Measurements from ENCODE around the gene ANKRD18B.
"Not testable (repeated sequence)": the region's sequence is repeated elsewhere in the genome, so short reads cannot be mapped to it uniquely, and the experiment has no call there.

The ANKRD18B gene

DNA sequence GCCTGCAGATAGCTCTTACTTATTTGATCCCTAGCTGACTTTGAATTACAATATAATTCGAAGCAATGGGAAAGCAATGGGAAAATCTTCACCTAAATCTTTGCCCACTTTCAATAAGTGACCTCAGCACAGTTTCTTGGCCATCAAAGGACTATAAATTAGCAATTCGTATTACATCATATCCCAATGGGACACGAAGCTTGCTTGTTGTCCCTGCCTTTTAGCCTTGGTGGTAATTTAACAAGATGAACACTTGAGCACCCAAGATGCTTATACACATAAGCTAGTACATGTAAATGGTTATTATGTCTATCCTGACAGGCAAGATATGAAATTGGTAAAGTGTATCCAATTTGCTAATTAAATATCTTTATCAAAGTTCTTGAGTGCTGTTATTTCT lies 9.9 kb downstream of the ANKRD18B start:
- not testable (repeated sequence) for DNase-seq (ENCODE audit: low read depth, low spot score)

DNA sequence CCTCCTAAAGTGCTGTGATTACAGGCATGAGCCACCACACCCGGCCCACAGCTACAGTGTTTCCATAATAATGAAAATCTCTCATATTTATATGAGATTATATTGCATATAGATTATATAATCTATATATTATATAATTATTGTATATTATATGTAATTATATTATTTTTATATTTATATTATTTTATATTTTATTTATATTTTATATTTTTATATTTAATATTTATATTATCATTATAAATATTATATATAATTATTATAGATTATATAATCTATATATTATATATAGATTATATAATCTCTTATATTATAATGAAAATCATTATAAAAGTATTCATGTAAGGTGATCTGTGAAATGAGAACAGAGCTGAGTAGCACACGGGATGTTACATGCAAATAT lies 11.5 kb downstream of the ANKRD18B start:
- no peak for DNase-seq (ENCODE audit: low read depth, low spot score)

DNA sequence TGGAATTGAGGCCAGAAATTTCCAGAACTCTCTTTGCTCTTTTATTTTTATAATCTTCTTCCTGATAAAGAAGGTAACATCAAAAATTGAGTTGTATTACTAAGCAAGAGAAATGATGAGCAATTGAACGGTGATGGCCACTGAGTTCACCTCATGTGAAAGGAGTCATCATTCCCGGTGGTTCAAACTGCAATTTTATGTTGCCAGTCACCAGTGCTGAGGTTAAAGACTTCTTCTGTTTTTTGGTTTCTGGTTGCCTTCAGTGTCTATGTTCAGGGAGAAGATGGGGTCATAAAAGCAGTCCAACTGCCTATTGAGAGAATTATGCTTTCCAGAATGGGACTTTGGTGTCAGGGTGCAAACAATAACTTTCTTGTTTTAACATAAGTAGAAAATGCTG lies 19.4 kb downstream of the ANKRD18B start:
- DNase-seq (ENCODE audit: low read depth, low spot score) = not testable (repeated sequence)

DNA sequence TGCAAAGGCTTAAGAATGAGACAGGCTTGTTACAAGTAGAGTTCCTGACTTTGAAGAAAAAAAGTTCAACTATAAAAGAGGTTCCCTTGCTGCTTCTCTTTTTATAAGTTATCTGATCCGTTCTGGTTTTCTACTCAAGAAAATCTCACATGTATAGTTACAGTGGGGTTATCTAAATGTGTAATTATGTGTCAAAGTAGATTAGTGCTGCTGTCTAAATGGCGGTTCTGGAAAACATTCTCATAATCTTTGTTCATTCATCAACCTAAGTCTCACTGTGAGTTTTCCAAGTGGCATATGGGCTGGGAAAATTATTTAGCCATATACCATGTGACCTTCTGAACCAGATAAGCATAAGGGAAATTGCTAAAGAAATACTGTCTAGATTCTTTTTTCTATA lies 21.7 kb downstream of the ANKRD18B start:
- DNase-seq (ENCODE audit: low read depth, low spot score) = not testable (repeated sequence)

DNA sequence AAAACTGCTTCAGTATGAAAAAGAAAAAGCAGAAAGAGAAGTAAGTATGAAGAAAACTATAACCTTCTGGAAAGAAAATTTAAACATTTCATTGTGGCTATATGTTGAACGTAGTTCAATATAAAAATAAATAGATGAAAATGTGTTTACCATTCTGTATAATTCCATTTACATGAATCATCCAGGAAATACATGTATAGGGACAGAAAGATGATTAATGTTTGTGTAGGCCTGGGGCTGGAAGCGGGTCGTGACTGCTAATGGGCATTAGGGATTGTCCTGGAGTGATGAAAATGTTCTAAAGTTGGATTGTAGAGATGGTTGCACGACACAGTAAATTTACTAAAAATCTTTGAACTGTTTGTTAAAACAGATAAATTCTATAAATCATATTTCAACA lies 24.8 kb downstream of the ANKRD18B start:
- not testable (repeated sequence) for DNase-seq (ENCODE audit: low read depth, low spot score)

DNA sequence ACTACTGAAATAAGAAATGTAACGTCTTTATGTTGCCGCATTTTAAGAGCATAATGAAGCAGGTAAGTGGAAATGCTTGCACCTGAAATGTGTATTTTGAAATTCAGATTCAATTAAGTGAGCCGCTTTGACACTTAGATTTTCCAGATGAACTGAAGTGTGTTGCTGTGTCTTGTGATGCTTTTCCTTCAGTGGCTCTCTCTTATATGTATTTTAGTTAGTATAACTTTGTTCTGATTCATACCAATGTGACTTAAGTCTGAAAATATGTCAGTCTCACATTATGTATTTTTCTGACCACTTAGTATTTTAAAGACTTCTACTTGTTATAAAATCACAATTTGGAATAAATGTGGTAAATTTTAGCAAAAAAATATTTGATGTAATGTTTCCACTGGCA lies 25.4 kb downstream of the ANKRD18B start:
- DNase-seq (ENCODE audit: low read depth, low spot score) = not testable (repeated sequence)

DNA sequence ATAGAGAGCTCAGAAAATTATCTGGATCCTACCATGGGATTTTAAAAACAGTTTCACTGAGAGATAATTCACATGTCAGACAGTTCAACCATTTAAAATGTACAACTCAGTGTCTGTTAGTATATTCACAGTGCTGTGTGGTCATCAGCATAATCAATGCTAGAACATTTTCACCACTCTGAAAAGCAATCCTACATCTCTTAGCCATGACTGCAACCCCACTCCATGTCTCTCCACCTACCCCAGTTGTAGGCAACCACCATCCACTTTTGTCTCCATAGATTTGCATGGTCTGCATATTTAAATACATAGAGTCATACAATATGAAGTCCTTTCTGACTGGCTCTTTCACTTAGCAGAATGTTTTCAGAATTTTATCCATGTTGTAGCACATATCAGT lies 27.1 kb downstream of the ANKRD18B start:
- not testable (repeated sequence) for DNase-seq (ENCODE audit: low read depth, low spot score)

- not testable (repeated sequence) for DNase-seq (ENCODE audit: low read depth, low spot score)
Measured at GRCh38 chr9:33552315-33552725, 28.3 kb downstream of the ANKRD18B start.

- not testable (repeated sequence) for DNase-seq (ENCODE audit: low read depth, low spot score)
Measured at GRCh38 chr9:33560217-33560616, 36.2 kb downstream of the ANKRD18B start.

GRCh38 chr9:33562196-33562595 lies 38.1 kb downstream of the ANKRD18B start:
- not testable (repeated sequence) for DNase-seq (ENCODE audit: low read depth, low spot score)

DNA sequence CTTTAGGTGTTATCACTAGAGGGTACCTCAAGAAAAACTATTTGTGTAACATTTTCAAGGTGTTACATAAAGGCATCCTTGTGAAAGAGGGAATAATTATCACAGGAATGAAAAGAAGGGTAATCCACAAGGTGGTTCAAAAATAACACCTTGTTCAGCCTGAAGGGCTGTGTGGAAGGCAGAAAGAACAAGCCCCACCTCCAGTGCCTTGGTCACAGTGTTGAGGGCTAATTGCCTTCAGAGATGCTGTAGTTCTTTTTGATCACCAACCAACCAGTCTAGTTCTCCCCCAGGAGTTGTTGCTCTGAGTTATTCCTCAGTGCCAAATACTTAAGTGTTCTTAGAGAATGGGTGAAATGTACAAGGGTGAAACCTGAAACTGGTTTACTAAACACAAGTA lies 43.7 kb downstream of the ANKRD18B start:
- DNase-seq (ENCODE audit: low read depth, low spot score) = not testable (repeated sequence)

DNA sequence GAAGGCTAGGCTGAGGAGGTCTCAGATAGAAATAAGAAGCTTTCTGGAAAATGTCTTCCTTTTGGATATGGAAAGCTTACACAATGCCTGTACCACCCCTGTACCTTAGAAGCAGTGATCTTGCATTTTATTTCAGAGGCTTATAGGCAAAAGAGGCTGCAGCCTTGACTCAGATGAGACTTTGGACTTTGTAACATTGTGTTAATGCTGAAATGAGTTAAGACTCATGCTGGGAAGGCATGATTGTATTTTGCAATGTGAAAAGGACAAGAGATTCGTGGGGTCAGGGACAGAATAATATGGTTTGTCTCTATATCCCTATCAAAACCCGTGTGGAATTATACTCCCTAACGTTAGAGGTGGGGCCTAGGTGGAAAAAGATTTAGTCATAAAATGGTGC lies 53.7 kb downstream of the ANKRD18B start:
- not testable (repeated sequence) for DNase-seq (ENCODE audit: low read depth, low spot score)

DNA sequence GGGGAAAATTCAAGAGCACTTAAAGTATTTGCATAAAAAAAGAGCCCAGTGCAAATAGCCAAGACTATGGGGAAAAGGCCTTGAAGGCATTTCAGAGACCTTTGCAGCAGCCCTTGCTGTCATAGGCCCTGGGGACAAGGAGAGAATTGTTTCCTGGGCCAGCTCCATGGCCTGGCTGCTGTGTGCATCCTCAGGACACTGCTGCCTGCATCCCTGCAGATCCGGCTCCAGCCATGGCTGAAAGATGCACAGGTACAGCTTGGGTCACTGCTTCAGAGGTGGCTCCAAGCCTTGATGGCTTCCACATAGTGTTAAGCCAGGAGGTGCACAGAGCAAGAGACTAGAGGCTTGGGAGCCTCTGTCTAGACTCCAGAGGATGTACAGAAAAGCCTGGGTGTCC lies 55.9 kb downstream of the ANKRD18B start:
- DNase-seq (ENCODE audit: low read depth, low spot score) = not testable (repeated sequence)

DNA sequence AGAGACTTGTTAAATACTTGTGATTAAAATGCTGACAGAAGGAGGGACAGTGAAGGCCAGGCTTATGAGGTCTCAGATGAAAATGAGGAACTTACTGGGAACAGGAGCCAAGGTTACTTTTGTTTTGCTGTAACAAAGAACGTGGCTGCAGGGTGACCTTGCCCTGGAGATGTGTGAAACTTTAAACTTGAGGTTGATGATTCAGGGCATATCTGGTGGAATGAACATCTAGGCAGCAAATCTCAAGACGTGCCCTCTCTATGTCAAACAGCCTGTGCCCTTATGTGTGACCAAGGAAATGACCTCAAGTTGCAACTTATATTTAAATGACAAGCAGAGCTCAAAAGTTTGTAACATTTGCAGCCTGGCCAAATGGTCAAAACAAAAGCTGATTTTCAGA lies 58.6 kb downstream of the ANKRD18B start:
- DNase-seq (ENCODE audit: low read depth, low spot score) = not testable (repeated sequence)

GRCh38 chr9:33586128-33586527 lies 62.1 kb downstream of the ANKRD18B start:
- not testable (repeated sequence) for DNase-seq (ENCODE audit: low read depth, low spot score)

DNA sequence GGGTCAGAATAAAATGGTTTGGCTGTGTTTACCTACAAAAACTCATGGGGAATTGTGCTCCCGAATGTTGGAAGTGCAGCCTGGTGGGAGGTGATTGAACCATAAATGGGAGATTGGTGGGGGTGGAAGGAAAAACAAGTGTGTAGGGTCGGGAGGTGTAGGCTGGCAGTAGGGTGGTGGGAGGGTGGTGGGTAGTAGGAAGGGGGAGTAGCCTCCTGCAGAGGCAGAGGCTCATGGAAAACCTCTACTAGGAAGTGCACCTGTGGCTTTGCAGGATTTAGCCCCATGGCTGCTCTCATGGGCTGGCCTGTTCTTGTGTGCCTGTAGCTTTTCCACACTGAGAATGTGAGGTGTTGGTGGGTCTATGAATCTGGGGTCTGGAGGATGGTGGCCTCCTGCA lies 63.7 kb downstream of the ANKRD18B start:
- DNase-seq (ENCODE audit: low read depth, low spot score) = not testable (repeated sequence)

DNA sequence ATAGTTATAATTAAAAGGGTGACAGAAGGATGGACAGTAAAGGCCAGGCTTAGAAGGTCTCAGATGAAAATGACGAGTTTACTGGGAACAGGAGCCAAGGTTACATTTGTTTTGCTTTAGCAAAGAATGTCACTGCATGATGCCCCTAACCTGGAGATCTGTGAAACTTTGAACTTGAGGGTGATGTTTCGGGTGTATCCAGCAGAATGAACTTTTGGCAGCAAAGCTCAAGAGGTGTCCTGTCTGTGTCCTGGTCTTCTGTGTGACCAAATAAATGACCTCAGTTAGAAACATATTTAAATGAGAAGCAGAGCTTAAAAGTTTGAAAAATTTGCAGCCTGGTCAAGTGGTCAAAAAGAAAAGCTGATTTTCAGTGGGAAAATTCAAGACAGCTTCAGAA lies 64.8 kb downstream of the ANKRD18B start:
- not testable (repeated sequence) for DNase-seq (ENCODE audit: low read depth, low spot score)

GRCh38 chr9:33590857-33591256 lies 66.8 kb downstream of the ANKRD18B start:
- not testable (repeated sequence) for DNase-seq (ENCODE audit: low read depth, low spot score)

DNA sequence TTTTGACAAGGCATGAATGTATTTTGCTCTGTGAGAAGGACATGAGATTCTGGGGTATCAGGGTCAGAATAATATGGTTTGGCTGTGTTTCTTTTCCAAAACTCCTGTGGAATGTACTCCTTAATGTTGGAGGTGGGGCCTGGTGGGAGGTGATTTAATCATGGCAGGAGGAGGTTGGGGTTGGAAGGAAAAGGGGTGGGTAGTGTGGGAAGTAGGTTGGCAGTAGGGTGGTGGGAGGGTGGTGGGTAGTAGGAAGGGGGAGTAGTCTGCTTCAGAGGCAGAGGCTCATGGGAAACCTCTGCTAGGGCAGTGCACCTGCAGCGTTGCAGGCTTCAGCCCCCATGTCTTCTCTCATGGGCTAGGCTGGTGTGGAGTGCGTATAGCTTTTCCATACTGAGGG lies 72.9 kb downstream of the ANKRD18B start:
- DNase-seq (ENCODE audit: low read depth, low spot score) = not testable (repeated sequence)

DNA sequence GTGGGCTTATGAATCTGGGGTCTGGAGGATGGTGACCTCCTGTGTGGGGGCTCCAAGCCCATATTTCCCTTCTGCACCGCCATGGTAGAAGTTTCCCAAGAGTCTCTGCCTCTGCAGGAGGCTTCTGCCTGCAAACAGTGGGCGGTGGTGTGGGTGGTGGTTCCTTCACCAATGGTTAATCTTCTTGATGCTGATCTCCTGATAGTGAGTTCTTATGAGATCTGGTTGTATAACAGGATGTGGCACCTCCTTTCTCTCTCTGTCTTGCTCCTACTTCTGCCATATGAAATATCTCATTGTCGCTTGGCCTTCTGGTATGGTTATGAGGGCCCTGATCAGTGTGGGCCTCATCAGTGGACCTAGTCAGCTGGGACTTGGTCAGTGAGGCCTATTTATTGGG lies 73.3 kb downstream of the ANKRD18B start:
- DNase-seq (ENCODE audit: low read depth, low spot score) = not testable (repeated sequence)

- not testable (repeated sequence) for DNase-seq (ENCODE audit: low read depth, low spot score)
Measured at GRCh38 chr9:33598796-33599379, 74.8 kb downstream of the ANKRD18B start.

DNA sequence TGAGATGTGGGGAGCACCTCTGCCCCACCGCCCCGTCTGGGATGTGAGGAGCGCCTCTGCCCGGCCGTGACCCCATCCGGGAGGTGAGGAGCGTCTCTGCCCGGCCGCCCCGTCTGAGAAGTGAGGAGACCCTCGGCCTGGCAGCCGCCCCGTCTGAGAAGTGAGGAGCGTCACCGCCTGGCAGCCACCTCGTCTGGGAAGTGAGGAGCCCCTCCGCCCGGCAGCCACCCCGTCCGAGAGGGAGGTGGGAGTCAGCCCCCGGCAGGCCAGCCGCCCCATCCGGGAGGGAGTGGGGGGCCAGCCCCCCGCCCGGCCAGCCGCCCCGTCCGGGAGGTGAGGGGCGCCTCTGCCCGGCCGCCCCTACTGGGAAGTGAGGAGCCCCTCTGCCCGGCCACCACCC lies 76.9 kb downstream of the ANKRD18B start:
- not testable (repeated sequence) for DNase-seq (ENCODE audit: low read depth, low spot score)

DNA sequence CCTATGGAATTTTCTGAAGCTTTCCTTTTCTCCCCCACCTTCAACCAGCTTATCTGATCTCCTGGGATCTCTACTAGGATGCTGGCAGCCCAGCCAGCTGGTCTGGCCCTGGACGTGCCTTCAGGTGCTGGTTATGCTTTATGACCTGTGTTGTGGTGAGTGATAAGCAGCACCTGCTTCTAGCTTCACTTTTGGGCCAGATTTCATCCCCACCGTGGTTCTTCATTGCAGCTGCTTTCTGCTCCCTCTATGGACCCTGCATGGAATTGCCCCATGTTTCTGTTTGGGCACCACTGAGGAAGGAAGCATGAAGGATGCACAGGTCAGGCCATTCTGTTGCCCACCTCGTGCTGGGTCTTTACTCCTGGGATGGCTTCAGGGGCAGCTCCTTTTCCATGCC lies 80.2 kb downstream of the ANKRD18B start:
- not testable (repeated sequence) for DNase-seq (ENCODE audit: low read depth, low spot score)

DNA sequence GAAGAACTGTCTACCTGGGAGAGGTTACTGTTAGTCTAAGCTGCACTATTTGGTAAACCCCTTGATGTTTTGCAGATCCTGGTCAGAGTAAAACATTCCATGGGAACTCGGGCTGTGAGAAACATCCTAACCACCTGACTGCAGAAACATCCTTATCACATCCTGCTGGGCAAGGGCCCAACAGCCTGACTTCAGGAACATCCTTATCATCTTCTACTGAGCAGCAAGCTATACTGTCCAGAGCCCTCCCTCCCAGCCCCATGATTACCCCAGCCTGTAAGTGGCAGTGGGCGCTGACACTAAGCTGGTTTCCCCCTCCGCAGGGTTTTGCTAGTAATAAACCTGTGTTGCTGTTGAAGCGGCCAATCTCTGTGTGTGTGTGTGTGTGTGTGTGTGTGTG lies 80.9 kb downstream of the ANKRD18B start:
- not testable (repeated sequence) for DNase-seq (ENCODE audit: low read depth, low spot score)
